K562 (cell line): Measurements from ENCODE around the gene RPRML. TPM values are rescaled to one million over a fixed set of nuclear protein-coding genes. Genes with fewer than 3 reads are reported as not detected.

Experiments used
- ATAC-seq: fragments of 200-7000 bp; cut with Tn5 transposase; 3 replicates; pipeline ENCODE4 v1.9.1; 2020; ENCODE audit warnings: moderate library complexity
- BruUV-seq: library from RNA; stranded (reverse); fragments of 400-500 nt; replicated peaks from 2 replicates; lab custom pipeline; 2021; lab: Mats Ljungman, UMichigan
- CTCF ChIA-PET: fragments of 300-600 bp; formaldehyde crosslinking; extraction: SDS; loops from one replicate; lab custom pipeline; 2021; ENCODE audit warnings: low intra/inter-chr PET ratio; lab: Yijun Ruan, JAX
- POLR2A ChIA-PET: fragments of 300-600, 350-650 bp; sonication (Branson Sonifier 250); formaldehyde crosslinking; extraction: SDS; loops from one replicate; lab custom pipeline; 2021; ENCODE audit warnings: antibody characterized with exemption, inconsistent platforms; lab: Yijun Ruan, JAX
- DNase-seq, 4 experiments: peaks; one replicate each; pipeline versions ENCODE4 v3.0.0 to v3.0.0-alpha.2; 2011 to 2018; ENCODE audit warnings: low spot score in 3 of 4, mixed read lengths in 3 of 4; ENCODE audit errors: extremely low read depth in 1 of 4
- FAIRE-seq: peaks from 2 replicates; lab custom pipeline; 2011; peaks lifted over from hg19 to GRCh38; lab: Jason Lieb, UNC
- H2AFZ ChIP-seq: 2 replicates; pipeline ENCODE4 v1.6.0; 2011; ENCODE audit warnings: low read depth, low read length, control low read depth, inconsistent platforms
- H3K27ac ChIP-seq: fragments of 200-600 bp; 3 replicates; pipeline ENCODE4 v1.8.0; 2011; ENCODE audit warnings: low read depth, mild to moderate bottlenecking, control low read depth, inconsistent platforms, low read length, moderate library complexity, mixed read lengths; ENCODE audit errors: extremely low read depth
- H3K27me3 ChIP-seq, 2 experiments: fragments of 300-600 bp in 1 of 2; 2 replicates in 1 of 2; 3 replicates in 1 of 2; pipeline versions ENCODE4 v1.6.0 to v1.8.0; 2011; ENCODE audit warnings: inconsistent platforms in 2 of 2, low read length in 2 of 2, mild to moderate bottlenecking in 1 of 2, mixed read lengths in 1 of 2, moderate library complexity in 1 of 2; ENCODE audit not compliant: control insufficient read depth in 2 of 2, insufficient read depth in 2 of 2
- H3K36me3 ChIP-seq: fragments of 300-600 bp; 3 replicates; pipeline ENCODE4 v1.8.0; 2011; ENCODE audit warnings: mild to moderate bottlenecking, low read length, inconsistent platforms; ENCODE audit not compliant: control insufficient read depth, insufficient read depth
- H3K4me1 ChIP-seq, 2 experiments: fragments of 200-600 bp in 1 of 2; replicated peaks in 1 of 2; 2 replicates in 1 of 2; 3 replicates in 1 of 2; pipeline versions ENCODE4 v1.5.1 to v1.8.0; 2011; ENCODE audit warnings: inconsistent platforms in 2 of 2, low read length in 2 of 2, mild to moderate bottlenecking in 1 of 2, mixed read lengths in 1 of 2, moderate library complexity in 1 of 2; ENCODE audit not compliant: control insufficient read depth in 2 of 2, insufficient read depth in 2 of 2
- H3K4me2 ChIP-seq: 2 replicates; pipeline ENCODE4 v1.6.1; 2011; ENCODE audit warnings: low read length, control low read depth, inconsistent platforms, mixed read lengths; ENCODE audit not compliant: insufficient read depth
- H3K4me3 ChIP-seq: fragments of 200-600 bp; sonication (generic), shearing (Covaris generic); 2 replicates; pipeline ENCODE4 v1.5.1; 2016; ENCODE audit warnings: control low read depth, inconsistent platforms
- H3K79me2 ChIP-seq: fragments of 200-600 bp; 3 replicates; pipeline ENCODE4 v1.8.0; 2011; ENCODE audit warnings: low read length, inconsistent platforms; ENCODE audit not compliant: control insufficient read depth, insufficient read depth
- H3K9ac ChIP-seq, 2 experiments: 2 replicates each; pipeline versions ENCODE4 v1.6.0 to v1.6.1; 2011; ENCODE audit warnings: low read depth in 2 of 2, low read length in 2 of 2, control low read depth in 1 of 2, inconsistent platforms in 1 of 2, mild to moderate bottlenecking in 1 of 2, mixed read lengths in 1 of 2; ENCODE audit not compliant: insufficient read depth in 1 of 2
- H3K9me1 ChIP-seq: one replicate; pipeline ENCODE4 v1.6.0; 2011; ENCODE audit warnings: inconsistent platforms, mild to moderate bottlenecking, low read length, moderate library complexity; ENCODE audit not compliant: control insufficient read depth, insufficient read depth
- H3K9me3 ChIP-seq: replicated peaks from 2 replicates; pipeline ENCODE4 v1.5.1; 2011; ENCODE audit warnings: low read depth, low read length, inconsistent platforms; ENCODE audit not compliant: control insufficient read depth, insufficient read depth
- H4K20me1 ChIP-seq: replicated peaks from 2 replicates; pipeline ENCODE4 v1.6.1; 2011; ENCODE audit warnings: low read length, inconsistent platforms, mixed read lengths; ENCODE audit not compliant: control insufficient read depth, insufficient read depth
- CHD2 ChIP-seq: IDR thresholded peaks from 2 replicates; pipeline ENCODE4 v1.6.1; 2011; ENCODE audit warnings: low read depth, low read length
- CLOCK ChIP-seq: fragments of 250-450 bp; sonication (Bioruptor Pico); IDR thresholded peaks from 2 replicates; pipeline ENCODE4 v1.4.0; 2020; ENCODE audit warnings: mild to moderate bottlenecking, moderate library complexity, borderline replicate concordance
- DEAF1 ChIP-seq: fragments of 450-650 bp; formaldehyde crosslinking; IDR thresholded peaks from 2 replicates; pipeline ENCODE4 v1.4.0; 2020; ENCODE audit warnings: mild to moderate bottlenecking, moderate library complexity
- DIDO1 ChIP-seq: fragments of 450-650 bp; IDR thresholded peaks from 2 replicates; pipeline ENCODE4 v1.6.1; 2016; ENCODE audit warnings: low read depth, missing biosample characterization, missing genetic modification characterization
- ELF4 ChIP-seq: fragments of 450-650 bp; formaldehyde crosslinking; IDR thresholded peaks from 2 replicates; pipeline ENCODE4 v1.4.0; 2022; ENCODE audit warnings: missing genetic modification characterization
- HDAC3 ChIP-seq: fragments of 450-650 bp; IDR thresholded peaks from 2 replicates; pipeline ENCODE4 v1.6.1; 2018; ENCODE audit warnings: borderline replicate concordance, mild to moderate bottlenecking, moderate library complexity; ENCODE audit not compliant: partially characterized antibody
- MAX ChIP-seq: sonication (generic); formaldehyde crosslinking; IDR thresholded peaks from 2 replicates; pipeline ENCODE4 v1.9.0; 2022; ENCODE audit warnings: mild to moderate bottlenecking, missing genetic modification reagents
- NCOA2 ChIP-seq, 2 experiments: fragments of 450-650 bp; IDR thresholded peaks; 2 replicates each; pipeline ENCODE4 v1.6.1; 2018; ENCODE audit warnings: mild to moderate bottlenecking in 2 of 2, moderate library complexity in 1 of 2; ENCODE audit not compliant: partially characterized antibody in 2 of 2
- NR2C2 ChIP-seq, 2 experiments: fragments of 200-800 bp in 1 of 2; sonication (Bioruptor generic) in 1 of 2; sonication (generic) in 1 of 2; formaldehyde crosslinking in 1 of 2; IDR thresholded peaks; 2 replicates each; pipeline versions ENCODE4 v1.6.1 to v1.8.0; 2016 to 2022; ENCODE audit warnings: mild to moderate bottlenecking in 1 of 2, missing compliant biosample characterization in 1 of 2, missing genetic modification characterization in 1 of 2, missing genetic modification reagents in 1 of 2
- SIN3A ChIP-seq, 2 experiments: fragments of 150-350 bp in 1 of 2; IDR thresholded peaks; 2 replicates each; pipeline ENCODE4 v1.6.1; 2011 to 2016; ENCODE audit warnings: borderline replicate concordance in 2 of 2, low read depth in 2 of 2, low read length in 2 of 2, mild to moderate bottlenecking in 2 of 2, moderate library complexity in 2 of 2; ENCODE audit not compliant: control insufficient read depth in 1 of 2
- SMARCB1 ChIP-seq: IDR thresholded peaks from 2 replicates; pipeline ENCODE4 v1.6.1; 2011; ENCODE audit warnings: improper control_type of control experiment, low read depth; ENCODE audit not compliant: insufficient read length
- ZFP1 ChIP-seq: fragments of 450-650 bp; formaldehyde crosslinking; IDR thresholded peaks from 2 replicates; pipeline ENCODE4 v1.4.0; 2020; ENCODE audit warnings: mild to moderate bottlenecking, mixed read lengths
- ZKSCAN1 ChIP-seq: fragments of 150-350 bp; IDR thresholded peaks from 2 replicates; pipeline ENCODE4 v1.6.1; 2016; ENCODE audit warnings: low read depth, low read length
- ZNF24 ChIP-seq: fragments of 450-650 bp; IDR thresholded peaks from 2 replicates; pipeline ENCODE4 v1.6.1; 2016
- WGBS: fragments of 100-300 bp; shearing (Covaris generic); methylation state at CpG from one replicate; pipeline ENCODE4 v1.1.6; 2016; ENCODE audit warnings: low coverage, mixed read lengths; ENCODE audit not compliant: insufficient coverage; ENCODE audit errors: missing lambda C conversion rate; 5-methylcytosine and 5-hydroxymethylcytosine counted together
- in situ Hi-C: fragments of 300-500 bp; cut with MboI; formaldehyde crosslinking; loops from 4 replicates; pipeline ENCODE4 v1.15.0; 2018; ENCODE audit warnings: inconsistent platforms, mixed read lengths
- intact Hi-C: fragments of 100-400 bp; cut with micrococcal nuclease; formaldehyde crosslinking; loops from 2 replicates; pipeline ENCODE4 v1.14.2; 2022
- polyA plus RNA-seq, 8 experiments: library from polyadenylated mRNA; depleted of rRNA in 4 of 8; stranded (reverse) in 5 of 8; unstranded in 3 of 8; fragments of >200 nt; fragmentation: Nextera tagmentation in 2 of 8; fragmentation: Illumina TruSeq in 1 of 8; extraction: Ambion mirVana in 2 of 8; extraction: Trizol in 1 of 8; gene quantifications; 2 replicates each; pipeline versions ENCODE4 v1.2.1 to v1.2.3, GENCODE V29; 2011 to 2014; ENCODE audit warnings: inconsistent platforms in 1 of 8, missing spikeins in 1 of 8
- total RNA-seq, 7 experiments: library from RNA; depleted of rRNA in 6 of 7; stranded (reverse); fragments of >200 nt in 6 of 7; fragmentation: Illumina TruSeq in 2 of 7; extraction: Trizol in 2 of 7; gene quantifications; 2 replicates each; pipeline versions ENCODE4 v1.2.1 to v1.2.3, GENCODE V29; 2011 to 2021; ENCODE audit warnings: low replicate concordance in 1 of 7

RPRML gene
- total and polyA plus RNA-seq, 9 of the 15 experiments (the other 6 are each of a cell fraction or from before 2014, with no cell fraction given) = not detected

GRCh38 chr17:46949291-46950174 lies 29.5 kb downstream of the RPRML start:
- intact Hi-C loops = no loop called here

More at GRCh38 chr17:46949291-46950174, 29.5 kb downstream of the RPRML start:
- FAIRE-seq = no peak
- Histone ChIP-seq H3K4me1 (no peaks in the 10 kb centered on the region), H3K9me1 (no peaks in the 10 kb centered on the region), H3K9me3 (no peaks in the 10 kb centered on the region), H3K27ac (no peak overlapping the region), H3K9ac (no peak overlapping the region), H4K20me1 (peaks cover 22% of the 10 kb centered on the region), H3K4me2 (no peak overlapping the region), H3K4me3 (no peak overlapping the region), H3K79me2 (no peaks in the 10 kb centered on the region), H3K36me3 (no peaks in the 10 kb centered on the region), H3K27me3 (peaks cover 3 to 37% of the 10 kb centered on the region in 2 experiments; a peak in 4 of 5 replicates), H2AFZ (no peak overlapping the region)
- ChIA-PET CTCF (interaction anchor here (0.5 kb wide), 1 partner anchor 1966 kb away, joined by 3 read pairs; no protein-coding TSS in a partner anchor), POLR2A (interaction anchor here (1.6 to 3.1 kb wide), 3 partner anchors 9 to 44 kb away, joined by 8 to 9 read pairs (median 9); no protein-coding TSS in a partner anchor)
- in situ Hi-C loops = no loop called here
- TF ChIP-seq CHD2 (no peak), CLOCK (no peak), MAX (CRISPR knock-in tag) (peak; percentile 19; the same call in 1 of the 2 replicates), SMARCB1 (no peak), NCOA2 (IDR thresholded peaks at IDR 0.05; ENCODE audit: partially characterized antibody in 2 of 2) (no peak), HDAC3 (no peak), ZNF24 (no peak), DEAF1 (no peak), NR2C2 (CRISPR knock-in tag; IDR thresholded peaks at IDR 0.05) (no peak), NR2C2 (tag; IDR thresholded peaks at IDR 0.05) (no peak), ZKSCAN1 (peak; percentile 78), DIDO1 (tag) (no peak), ELF4 (CRISPR knock-in tag) (no peak), ZFP1 (CRISPR knock-in tag) (no peak), SIN3A (IDR thresholded peaks at IDR 0.05; ENCODE audit: borderline replicate concordance in 2 of 2, control insufficient read depth in 1 of 2, low read depth in 2 of 2, low read length in 2 of 2) (no peak)
- no peak; the same call in 2 of the 3 replicates for ATAC-seq
- DNase-seq = no peak
- 7% methylated on average over 11 of the region's 11 CpGs for WGBS
- no TSS peak for BruUV-seq
